OCI-LY7 (cell line): ENCODE data around the gene PRKCA. TPM values are rescaled to one million over a fixed set of nuclear protein-coding genes. Genes with fewer than 3 reads are reported as not detected.
A peak's percentile ranks its signal among the peaks of the same experiment; 100 is the strongest.

Source experiments
- BruUV-seq: library from RNA; stranded (reverse); fragments of 400-500 nt; replicated peaks from 2 replicates; lab custom pipeline; 2021; lab: Mats Ljungman, UMichigan
- CTCF ChIA-PET: fragments of 300-600 bp; sonication (Branson Sonifier 250); formaldehyde crosslinking; loops from one replicate; lab custom pipeline; 2022; ENCODE audit warnings: antibody characterized with exemption; ENCODE audit not compliant: unreplicated experiment; lab: Charles Lee
- POLR2A ChIA-PET: fragments of 300-600 bp; sonication (Branson Sonifier 250); formaldehyde crosslinking; loops from one replicate; lab custom pipeline; 2022; ENCODE audit warnings: antibody characterized with exemption; lab: Charles Lee
- DNase-seq: peaks from one replicate; pipeline ENCODE4 v3.0.0-alpha.2; 2015; ENCODE audit warnings: low spot score
- H2AFZ ChIP-seq: fragments of 200-600 bp; sonication (generic), shearing (Covaris generic); 2 replicates; pipeline ENCODE4 v1.6.1; 2014; ENCODE audit warnings: mild to moderate bottlenecking, antibody characterized with exemption, low read length, moderate library complexity
- H3K27ac ChIP-seq: fragments of 200-600 bp; sonication (generic); 2 replicates; pipeline ENCODE4 v1.5.1; 2014; ENCODE audit warnings: mixed run types, low read depth, mild to moderate bottlenecking, moderate library complexity, low read length, inconsistent platforms; ENCODE audit not compliant: poor library complexity, severe bottlenecking
- H3K36me3 ChIP-seq: fragments of 200-600 bp; sonication (generic); 2 replicates; pipeline ENCODE4 v1.6.1; 2014; ENCODE audit warnings: mild to moderate bottlenecking, antibody characterized with exemption, low read length, moderate library complexity, mixed read lengths; ENCODE audit not compliant: insufficient read depth
- H3K4me1 ChIP-seq: fragments of 200-600 bp; sonication (generic); 2 replicates; pipeline ENCODE4 v1.5.1; 2014; ENCODE audit warnings: mild to moderate bottlenecking, low read length; ENCODE audit not compliant: insufficient read depth, poor library complexity, severe bottlenecking
- H3K4me2 ChIP-seq: fragments of 200-600 bp; sonication (generic); 2 replicates; pipeline ENCODE4 v1.6.1; 2014; ENCODE audit warnings: mild to moderate bottlenecking, low read length
- H3K4me3 ChIP-seq: fragments of 200-600 bp; sonication (generic); 2 replicates; pipeline ENCODE4 v1.5.1; 2014; ENCODE audit warnings: mild to moderate bottlenecking, low read depth, low read length; ENCODE audit not compliant: poor library complexity, severe bottlenecking
- H3K79me2 ChIP-seq: fragments of 200-600 bp; sonication (generic); 2 replicates; pipeline ENCODE4 v1.6.1; 2016; ENCODE audit warnings: low read depth, mild to moderate bottlenecking, low read length, moderate library complexity, mixed read lengths; ENCODE audit not compliant: insufficient read depth
- H3K9me2 ChIP-seq: fragments of 200-600 bp; sonication (generic); 2 replicates; pipeline ENCODE4 v1.6.1; 2016; ENCODE audit warnings: mild to moderate bottlenecking, low read length, mixed read lengths; ENCODE audit not compliant: insufficient read depth
- H3K9me3 ChIP-seq: fragments of 200-600 bp; sonication (generic); 2 replicates; pipeline ENCODE4 v1.6.1; 2014; ENCODE audit warnings: mild to moderate bottlenecking, mixed run types, low read length, mixed read lengths
- H4K20me1 ChIP-seq: fragments of 200-600 bp; sonication (generic); 2 replicates; pipeline ENCODE4 v1.6.1; 2014; ENCODE audit warnings: mild to moderate bottlenecking, antibody characterized with exemption, low read length, moderate library complexity, mixed read lengths; ENCODE audit not compliant: insufficient read depth
- CTCF ChIP-seq: fragments of 200-600 bp; sonication (generic); conservative IDR thresholded peaks from 2 replicates; pipeline ENCODE4 v1.5.1; 2014; ENCODE audit warnings: mild to moderate bottlenecking, antibody characterized with exemption, low read length, moderate library complexity, mixed read lengths
- EZH2phosphoT487 ChIP-seq: fragments of 200-600 bp; sonication (generic); IDR thresholded peaks from 2 replicates; pipeline ENCODE4 v1.6.1; 2018; ENCODE audit warnings: low read depth, borderline replicate concordance, mild to moderate bottlenecking, mixed run types, antibody characterized with exemption, low read length, moderate library complexity, mixed read lengths
- intact Hi-C: fragments of 100-400 bp; cut with micrococcal nuclease; formaldehyde crosslinking; loops from one replicate; pipeline ENCODE4 v1.10.0; 2022; ENCODE audit not compliant: unreplicated experiment
- total RNA-seq, 2 experiments: library from RNA; depleted of rRNA in 1 of 2; stranded (reverse); fragments of >200 nt in 1 of 2; shearing (Covaris generic) in 1 of 2; gene quantifications; 2 replicates each; pipeline ENCODE4 v1.2.3, GENCODE V29; 2014 to 2022

PRKCA gene
- total RNA-seq, 2 experiments from 2014 or later, result 6.6 to 32.1 TPM

- Histone ChIP-seq H3K4me3 (no peak overlapping the region), H4K20me1 (no peaks in the 10 kb centered on the region), H2AFZ (no peak overlapping the region), H3K4me2 (no peak overlapping the region), H3K79me2 (no peaks in the 10 kb centered on the region), H3K27ac (no peak overlapping the region), H3K36me3 (no peaks in the 10 kb centered on the region), H3K4me1 (peaks cover 25% of the 10 kb centered on the region), H3K9me3 (no peaks in the 10 kb centered on the region), H3K9me2 (no peaks in the 10 kb centered on the region)
- DNase-seq, result no peak
- intact Hi-C loops, result no loop called here
- ChIA-PET CTCF (no interaction called here), POLR2A (interaction anchor here (0.7 to 1.2 kb wide), 2 partner anchors 76 to 110 kb away, joined by 4 to 8 read pairs; no protein-coding TSS in a partner anchor)
- BruUV-seq, result no TSS peak
- TF ChIP-seq EZH2phosphoT487 (no peak), CTCF (no peak)
Measured at GRCh38 chr17:66469461-66469860, 167.0 kb downstream of the PRKCA start.

DNA sequence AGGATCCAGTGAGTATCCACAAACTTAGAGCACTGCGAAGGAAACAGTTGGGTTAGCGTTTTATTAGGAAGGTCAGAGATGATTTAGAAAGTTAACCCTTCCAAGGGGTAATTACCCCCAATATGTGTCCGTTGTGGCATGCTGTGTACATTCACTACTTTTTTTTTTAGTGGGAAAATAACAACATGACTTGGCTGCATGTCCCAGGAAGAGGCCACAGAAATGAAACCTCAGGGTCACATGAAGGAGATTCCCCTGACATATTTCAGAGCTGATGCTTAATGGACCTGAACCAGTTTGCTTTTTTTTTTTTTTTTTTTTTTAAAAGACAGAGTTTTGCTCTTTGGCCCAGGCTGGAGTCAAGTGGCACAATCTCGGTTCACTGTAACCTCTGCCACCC lies 167.5 kb downstream of the PRKCA start:
- no peak for TF ChIP-seq EZH2phosphoT487
- TF ChIP-seq CTCF, result no peak
- Histone ChIP-seq H3K4me3 (no peak overlapping the region), H3K27ac (no peak overlapping the region), H3K36me3 (no peaks in the 10 kb centered on the region), H3K9me3 (no peaks in the 10 kb centered on the region), H4K20me1 (no peaks in the 10 kb centered on the region), H3K79me2 (no peaks in the 10 kb centered on the region), H3K9me2 (no peaks in the 10 kb centered on the region), H3K4me2 (peak overlapping the region; percentile 14; the same call in 1 of the 2 replicates), H2AFZ (no peak overlapping the region), H3K4me1 (peaks cover 25% of the 10 kb centered on the region)
- no TSS peak for BruUV-seq
- ChIA-PET CTCF (no interaction called here), POLR2A (interaction anchor here (0.7 to 1.2 kb wide), 3 partner anchors 23 to 110 kb away, joined by 4 to 8 read pairs (median 5); no protein-coding TSS in a partner anchor)
- intact Hi-C loops, result no loop called here
- DNase-seq, result no peak

DNA sequence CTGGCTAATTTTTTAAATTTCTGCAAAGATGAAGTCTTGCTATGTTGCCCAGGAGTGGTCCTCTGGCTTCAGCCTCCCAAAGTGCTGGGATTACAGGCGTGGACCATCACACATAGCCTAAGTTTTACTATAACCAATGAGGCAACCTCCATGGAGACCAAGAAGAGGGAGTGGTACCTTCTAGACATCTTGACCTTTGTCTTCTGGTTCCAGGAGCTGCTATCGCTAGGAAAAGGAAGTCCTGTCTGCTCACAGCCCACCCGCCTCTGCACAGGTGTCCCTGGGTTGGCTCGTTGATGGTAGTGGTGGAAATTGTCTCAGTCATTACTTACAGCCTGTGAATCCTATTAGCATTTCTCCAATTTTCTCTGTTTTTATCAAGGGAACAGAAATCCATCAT lies 169.7 kb downstream of the PRKCA start:
- Histone ChIP-seq H3K36me3 (no peaks in the 10 kb centered on the region), H3K79me2 (no peaks in the 10 kb centered on the region), H3K27ac (no peak overlapping the region), H4K20me1 (no peaks in the 10 kb centered on the region), H3K4me1 (peaks cover 25% of the 10 kb centered on the region), H3K9me2 (no peaks in the 10 kb centered on the region), H3K4me2 (no peak overlapping the region), H3K4me3 (no peak overlapping the region), H2AFZ (no peak overlapping the region), H3K9me3 (no peaks in the 10 kb centered on the region)
- ChIA-PET CTCF (no interaction called here), POLR2A (no interaction called here)
- no peak for TF ChIP-seq EZH2phosphoT487
- TF ChIP-seq CTCF, result no peak
- intact Hi-C loops, result no loop called here
- DNase-seq, result no peak
- BruUV-seq, result no TSS peak
